Parathyroid adenoma (tissue), 2 donors: Measurements from ENCODE around the gene TSPEAR.

Source experiments
- H2AFZ ChIP-seq: fragments of 300-600 bp; sonication (generic); one replicate; pipeline ENCODE4 v1.7.0; 2017; ENCODE audit warnings: antibody characterized with exemption, mild to moderate bottlenecking
- H3K27ac ChIP-seq: fragments of 300-600 bp; sonication (generic); one replicate; pipeline ENCODE4 v1.7.0; 2017
- H3K27me3 ChIP-seq: fragments of 300-600 bp; sonication (generic); one replicate; pipeline ENCODE4 v1.7.0; 2017; ENCODE audit warnings: low read length; ENCODE audit not compliant: control insufficient read depth, insufficient read depth
- H3K36me3 ChIP-seq: fragments of 300-600 bp; sonication (generic); one replicate; pipeline ENCODE4 v1.7.0; 2017; ENCODE audit warnings: low read length; ENCODE audit not compliant: control insufficient read depth, insufficient read depth
- H3K4me1 ChIP-seq: fragments of 300-600 bp; sonication (generic); one replicate; pipeline ENCODE4 v1.7.0; 2017; ENCODE audit warnings: control low read depth
- H3K4me2 ChIP-seq: fragments of 300-600 bp; sonication (generic); one replicate; pipeline ENCODE4 v1.7.0; 2017; ENCODE audit warnings: low read length
- H3K4me3 ChIP-seq: fragments of 300-600 bp; sonication (generic); one replicate; pipeline ENCODE4 v1.7.0; 2017; ENCODE audit warnings: low read depth, low read length
- H3K79me2 ChIP-seq: fragments of 300-600 bp; sonication (generic); one replicate; pipeline ENCODE4 v1.7.0; 2017; ENCODE audit warnings: control low read depth
- H3K9ac ChIP-seq: fragments of 300-600 bp; sonication (generic); one replicate; pipeline ENCODE4 v1.7.0; 2017; ENCODE audit warnings: mild to moderate bottlenecking
- H3K9me3 ChIP-seq: fragments of 300-600 bp; sonication (generic); one replicate; pipeline ENCODE4 v1.7.0; 2017; ENCODE audit warnings: low read length; ENCODE audit not compliant: control insufficient read depth
- TF ChIP-seq, protein P1 (sequence below): fragments of 300-600 bp; sonication (generic); IDR thresholded peaks from one replicate; pipeline ENCODE4 v1.7.0; 2017; ENCODE audit warnings: antibody characterized with exemption, mild to moderate bottlenecking
- donor health status: primary hyperparathyroidism.

The TSPEAR gene

DNA sequence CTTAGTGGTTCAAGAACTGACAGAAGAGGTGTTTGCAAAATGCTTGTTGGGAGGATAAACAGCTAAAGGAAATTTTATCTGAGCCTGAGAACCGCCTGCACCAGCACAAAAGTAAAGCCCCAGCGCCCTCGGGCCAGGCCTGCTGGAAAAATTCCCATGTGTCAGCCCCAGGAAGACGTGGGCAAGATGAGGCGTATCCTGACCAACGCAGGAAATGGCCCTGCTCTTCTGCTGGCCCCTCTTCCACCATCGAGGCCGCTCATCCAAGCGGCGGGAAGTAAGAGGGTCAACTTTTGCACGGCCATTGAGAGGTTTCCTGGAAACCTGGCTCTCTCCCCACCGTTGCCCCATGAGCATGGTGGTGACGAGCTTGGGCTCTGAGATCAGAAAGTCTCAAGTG, 216.4 kb downstream of the TSPEAR start:
- Histone ChIP-seq H3K9ac (no peak overlapping the region), H3K79me2 (no peaks in the 10 kb centered on the region), H3K36me3 (no peaks in the 10 kb centered on the region), H3K4me3 (no peak overlapping the region), H3K4me1 (no peaks in the 10 kb centered on the region), H3K27ac (no peak overlapping the region), H2AFZ (no peak overlapping the region), H3K4me2 (no peak overlapping the region), H3K27me3 (no peaks in the 10 kb centered on the region), H3K9me3 (no peaks in the 10 kb centered on the region)
- TF ChIP-seq, protein P1, sequence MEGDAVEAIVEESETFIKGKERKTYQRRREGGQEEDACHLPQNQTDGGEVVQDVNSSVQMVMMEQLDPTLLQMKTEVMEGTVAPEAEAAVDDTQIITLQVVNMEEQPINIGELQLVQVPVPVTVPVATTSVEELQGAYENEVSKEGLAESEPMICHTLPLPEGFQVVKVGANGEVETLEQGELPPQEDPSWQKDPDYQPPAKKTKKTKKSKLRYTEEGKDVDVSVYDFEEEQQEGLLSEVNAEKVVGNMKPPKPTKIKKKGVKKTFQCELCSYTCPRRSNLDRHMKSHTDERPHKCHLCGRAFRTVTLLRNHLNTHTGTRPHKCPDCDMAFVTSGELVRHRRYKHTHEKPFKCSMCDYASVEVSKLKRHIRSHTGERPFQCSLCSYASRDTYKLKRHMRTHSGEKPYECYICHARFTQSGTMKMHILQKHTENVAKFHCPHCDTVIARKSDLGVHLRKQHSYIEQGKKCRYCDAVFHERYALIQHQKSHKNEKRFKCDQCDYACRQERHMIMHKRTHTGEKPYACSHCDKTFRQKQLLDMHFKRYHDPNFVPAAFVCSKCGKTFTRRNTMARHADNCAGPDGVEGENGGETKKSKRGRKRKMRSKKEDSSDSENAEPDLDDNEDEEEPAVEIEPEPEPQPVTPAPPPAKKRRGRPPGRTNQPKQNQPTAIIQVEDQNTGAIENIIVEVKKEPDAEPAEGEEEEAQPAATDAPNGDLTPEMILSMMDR = no peak

DNA sequence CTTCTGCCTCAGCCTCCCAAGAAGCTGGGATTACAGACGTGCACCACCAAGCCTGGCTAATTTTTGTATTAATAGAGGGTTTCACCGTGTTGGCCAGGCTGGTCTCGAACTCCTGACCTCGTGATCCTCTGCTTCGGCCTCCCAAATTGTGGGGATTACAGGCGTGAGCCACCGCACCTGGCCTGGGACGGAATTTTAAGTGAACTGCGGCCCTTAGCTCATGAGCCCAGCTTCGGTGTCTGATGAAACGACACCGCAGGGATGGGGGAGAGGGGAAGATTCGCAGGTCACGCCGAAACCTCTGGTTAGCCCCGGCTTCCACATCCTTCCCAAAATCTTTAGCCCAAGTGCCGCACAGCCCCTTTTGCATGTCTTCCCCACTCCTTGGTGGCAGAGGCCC, 217.0 kb downstream of the TSPEAR start:
- H3K27me3 ChIP-seq = no peaks in the 10 kb centered on the region
- H3K9ac ChIP-seq = no peak overlapping the region
- H3K9me3 ChIP-seq = no peaks in the 10 kb centered on the region
- H3K36me3 ChIP-seq = no peaks in the 10 kb centered on the region
- H3K27ac ChIP-seq = no peak overlapping the region
- H3K4me1 ChIP-seq = no peaks in the 10 kb centered on the region
- no peak overlapping the region for H3K4me2 ChIP-seq
- H2AFZ ChIP-seq = no peak overlapping the region
- TF ChIP-seq, protein P1 = no peak
- no peaks in the 10 kb centered on the region for H3K79me2 ChIP-seq
- no peak overlapping the region for H3K4me3 ChIP-seq

DNA sequence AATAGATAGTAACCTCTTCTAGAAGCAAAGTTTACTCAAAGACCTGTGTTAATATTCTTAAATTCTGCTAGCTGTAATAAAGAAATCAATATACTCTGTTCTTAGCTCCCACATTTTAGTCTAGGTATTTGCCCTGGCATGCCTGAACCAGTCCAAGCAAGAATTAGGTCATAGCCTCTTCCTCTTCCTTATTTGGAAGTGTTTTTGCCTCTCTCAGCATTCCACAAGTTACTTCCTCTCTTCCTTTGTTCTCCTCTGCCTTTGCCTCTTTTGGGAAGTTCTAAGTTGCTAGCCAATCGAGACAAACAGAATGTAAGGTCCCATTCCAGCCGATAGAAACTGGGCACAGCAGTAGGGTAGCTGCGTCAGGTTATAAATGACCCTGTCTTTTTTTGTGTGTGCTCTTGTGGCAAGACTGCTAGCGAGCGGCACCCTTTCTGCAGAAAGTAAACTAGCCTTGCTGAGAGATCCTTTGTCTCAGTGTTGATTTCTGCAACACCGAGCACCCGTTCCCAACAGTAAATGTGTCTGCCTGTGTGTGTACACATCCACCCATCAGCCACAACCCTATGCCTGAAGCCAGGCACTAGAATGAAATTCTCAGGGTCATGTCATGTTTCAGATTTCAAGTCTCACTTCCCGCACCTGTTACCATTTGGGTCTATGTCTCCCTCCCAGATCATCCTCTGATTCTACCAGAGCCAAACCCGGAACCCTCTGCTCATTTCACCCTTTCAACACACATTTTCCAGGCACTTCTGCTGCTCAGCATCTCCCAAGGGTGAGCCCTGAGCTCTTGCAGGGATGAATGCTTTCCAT, 218.6 kb downstream of the TSPEAR start:
- no peaks in the 10 kb centered on the region for H3K27me3 ChIP-seq
- TF ChIP-seq, protein P1 = no peak
- H3K4me1 ChIP-seq = no peaks in the 10 kb centered on the region
- H3K9ac ChIP-seq = no peak overlapping the region
- no peaks in the 10 kb centered on the region for H3K36me3 ChIP-seq
- H3K4me2 ChIP-seq = no peak overlapping the region
- no peak overlapping the region for H3K27ac ChIP-seq
- no peak overlapping the region for H2AFZ ChIP-seq
- peaks cover 2% of the 10 kb centered on the region for H3K9me3 ChIP-seq
- no peak overlapping the region for H3K4me3 ChIP-seq
- H3K79me2 ChIP-seq = no peaks in the 10 kb centered on the region

DNA sequence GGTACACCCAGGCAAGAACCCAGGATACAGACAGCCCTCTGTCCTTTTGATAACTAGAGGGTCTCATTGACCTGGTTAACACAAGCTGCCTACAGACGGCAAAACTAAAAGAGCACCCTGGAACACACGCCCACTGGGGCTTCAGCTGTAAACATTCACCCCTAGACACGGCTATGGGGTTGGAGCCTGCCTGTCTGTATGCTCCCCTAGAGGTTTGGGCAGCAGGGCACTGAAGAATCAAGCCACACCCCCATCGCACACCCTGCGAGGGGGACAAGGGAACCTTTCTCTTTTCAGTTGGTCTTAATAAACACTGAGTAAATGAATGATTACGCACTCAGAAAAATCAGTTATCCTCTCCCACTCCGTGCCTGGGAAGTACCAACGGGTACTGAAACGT, 220.6 kb downstream of the TSPEAR start:
- Histone ChIP-seq H3K27me3 (no peaks in the 10 kb centered on the region), H3K4me3 (no peak overlapping the region), H3K36me3 (no peaks in the 10 kb centered on the region), H3K27ac (no peak overlapping the region), H3K9me3 (peaks cover 2% of the 10 kb centered on the region), H3K9ac (no peak overlapping the region), H2AFZ (no peak overlapping the region), H3K4me2 (no peak overlapping the region), H3K4me1 (no peaks in the 10 kb centered on the region), H3K79me2 (no peaks in the 10 kb centered on the region)
- TF ChIP-seq, protein P1 = no peak

DNA sequence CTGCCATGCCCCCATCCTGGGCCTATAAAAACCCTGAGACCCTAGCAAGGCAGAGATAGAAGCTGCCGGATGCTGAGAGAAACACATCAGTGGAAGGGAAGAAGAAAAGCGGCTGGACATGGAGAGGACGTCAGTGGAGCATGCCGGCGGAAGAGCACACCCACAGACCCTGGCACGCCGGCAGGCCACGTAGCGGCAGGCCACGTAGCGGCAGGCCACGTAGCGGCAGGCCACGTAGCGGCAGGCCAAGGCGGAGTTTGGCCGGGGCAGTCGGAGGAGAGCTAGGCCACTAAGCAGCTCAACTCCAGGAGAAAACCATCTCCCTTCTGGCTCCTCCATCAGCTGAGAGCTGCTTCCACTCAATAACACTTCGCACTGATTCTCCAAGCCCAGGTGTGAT, 221.0 kb downstream of the TSPEAR start:
- no peak overlapping the region for H3K4me3 ChIP-seq
- H3K9me3 ChIP-seq = peaks cover 2% of the 10 kb centered on the region
- no peaks in the 10 kb centered on the region for H3K79me2 ChIP-seq
- no peak overlapping the region for H3K4me2 ChIP-seq
- H3K36me3 ChIP-seq = no peaks in the 10 kb centered on the region
- TF ChIP-seq, protein P1 = no peak
- no peak overlapping the region for H3K27ac ChIP-seq
- no peak overlapping the region for H3K9ac ChIP-seq
- no peaks in the 10 kb centered on the region for H3K4me1 ChIP-seq
- H3K27me3 ChIP-seq = no peaks in the 10 kb centered on the region
- no peak overlapping the region for H2AFZ ChIP-seq
